ENCODE results near the gene HOMER3.

DNA sequence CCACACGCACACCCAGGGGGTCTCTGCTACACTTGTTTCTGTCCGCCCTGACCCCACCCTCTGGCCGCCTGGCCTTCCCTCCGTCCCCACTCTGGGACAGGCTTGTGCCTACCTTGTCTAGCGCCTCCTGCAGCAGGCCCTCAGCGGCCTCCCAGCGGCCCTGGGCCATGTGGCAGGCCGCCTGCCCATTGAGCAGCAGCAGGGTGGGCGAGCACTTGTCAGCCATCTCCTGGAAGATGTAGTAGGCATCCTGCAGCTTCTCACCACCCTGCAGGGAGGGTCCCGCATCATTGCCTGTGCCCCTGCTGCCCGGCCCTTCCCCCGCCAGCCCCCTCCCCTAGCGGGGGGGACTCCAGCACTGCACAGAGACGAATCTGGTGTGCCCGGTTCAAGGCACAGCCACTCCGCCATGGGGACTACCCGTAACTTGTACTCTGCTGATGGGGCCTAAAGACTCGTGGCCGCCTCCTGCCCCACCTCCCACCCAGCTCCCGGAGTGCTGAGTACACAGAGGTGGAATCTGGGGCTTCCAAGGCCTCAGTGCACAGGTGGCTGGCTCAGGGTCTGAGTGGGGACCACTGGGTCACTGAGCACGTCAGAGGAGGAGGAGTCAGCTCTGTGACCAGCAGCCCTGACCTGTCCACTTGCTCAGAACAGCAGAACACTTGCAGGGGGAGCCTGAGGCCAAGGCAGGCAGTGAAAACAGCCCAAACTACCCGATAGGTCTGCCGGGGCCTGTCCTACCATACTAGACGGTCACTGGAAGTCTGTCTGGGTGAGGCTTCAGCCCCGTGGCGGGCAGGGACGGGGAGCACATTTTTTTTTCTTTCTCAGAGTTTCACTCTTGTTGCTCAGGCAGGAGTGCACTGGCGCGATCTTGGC is 37.6 kb downstream of the HOMER3 start:
- TF ChIP-seq ZEB2 (tag by site-specific recombination; IDR thresholded peaks at IDR 0.05) (no peak), ZNF274 (IDR thresholded peaks at IDR 0.05; ENCODE audit: low read length) (no peak), ZNF274 (tag by site-specific recombination; IDR thresholded peaks at IDR 0.05; ENCODE audit: borderline replicate concordance) (no peak), ZNF837 (tag by site-specific recombination; IDR thresholded peaks at IDR 0.05) (no peak), ZNF76 (tag by site-specific recombination; IDR thresholded peaks at IDR 0.05; ENCODE audit: borderline replicate concordance, low read depth) (no peak), ZNF354C (tag by site-specific recombination; IDR thresholded peaks at IDR 0.05; ENCODE audit: borderline replicate concordance, low read depth) (no peak), KLF1 (tag by site-specific recombination; IDR thresholded peaks at IDR 0.05) (no peak)
- TF ChIP-seq, protein P1, sequence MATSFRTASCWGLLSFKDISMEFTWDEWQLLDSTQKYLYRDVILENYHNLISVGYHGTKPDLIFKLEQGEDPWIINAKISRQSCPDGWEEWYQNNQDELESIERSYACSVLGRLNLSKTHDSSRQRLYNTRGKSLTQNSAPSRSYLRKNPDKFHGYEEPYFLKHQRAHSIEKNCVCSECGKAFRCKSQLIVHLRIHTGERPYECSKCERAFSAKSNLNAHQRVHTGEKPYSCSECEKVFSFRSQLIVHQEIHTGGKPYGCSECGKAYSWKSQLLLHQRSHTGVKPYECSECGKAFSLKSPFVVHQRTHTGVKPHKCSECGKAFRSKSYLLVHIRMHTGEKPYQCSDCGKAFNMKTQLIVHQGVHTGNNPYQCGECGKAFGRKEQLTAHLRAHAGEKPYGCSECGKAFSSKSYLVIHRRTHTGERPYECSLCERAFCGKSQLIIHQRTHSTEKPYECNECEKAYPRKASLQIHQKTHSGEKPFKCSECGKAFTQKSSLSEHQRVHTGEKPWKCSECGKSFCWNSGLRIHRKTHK (tag by site-specific recombination; IDR thresholded peaks at IDR 0.05) = no peak
- TF ChIP-seq, protein P2, sequence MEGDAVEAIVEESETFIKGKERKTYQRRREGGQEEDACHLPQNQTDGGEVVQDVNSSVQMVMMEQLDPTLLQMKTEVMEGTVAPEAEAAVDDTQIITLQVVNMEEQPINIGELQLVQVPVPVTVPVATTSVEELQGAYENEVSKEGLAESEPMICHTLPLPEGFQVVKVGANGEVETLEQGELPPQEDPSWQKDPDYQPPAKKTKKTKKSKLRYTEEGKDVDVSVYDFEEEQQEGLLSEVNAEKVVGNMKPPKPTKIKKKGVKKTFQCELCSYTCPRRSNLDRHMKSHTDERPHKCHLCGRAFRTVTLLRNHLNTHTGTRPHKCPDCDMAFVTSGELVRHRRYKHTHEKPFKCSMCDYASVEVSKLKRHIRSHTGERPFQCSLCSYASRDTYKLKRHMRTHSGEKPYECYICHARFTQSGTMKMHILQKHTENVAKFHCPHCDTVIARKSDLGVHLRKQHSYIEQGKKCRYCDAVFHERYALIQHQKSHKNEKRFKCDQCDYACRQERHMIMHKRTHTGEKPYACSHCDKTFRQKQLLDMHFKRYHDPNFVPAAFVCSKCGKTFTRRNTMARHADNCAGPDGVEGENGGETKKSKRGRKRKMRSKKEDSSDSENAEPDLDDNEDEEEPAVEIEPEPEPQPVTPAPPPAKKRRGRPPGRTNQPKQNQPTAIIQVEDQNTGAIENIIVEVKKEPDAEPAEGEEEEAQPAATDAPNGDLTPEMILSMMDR (tag by site-specific recombination; IDR thresholded peaks at IDR 0.05) = no peak
- TF ChIP-seq, protein P3, sequence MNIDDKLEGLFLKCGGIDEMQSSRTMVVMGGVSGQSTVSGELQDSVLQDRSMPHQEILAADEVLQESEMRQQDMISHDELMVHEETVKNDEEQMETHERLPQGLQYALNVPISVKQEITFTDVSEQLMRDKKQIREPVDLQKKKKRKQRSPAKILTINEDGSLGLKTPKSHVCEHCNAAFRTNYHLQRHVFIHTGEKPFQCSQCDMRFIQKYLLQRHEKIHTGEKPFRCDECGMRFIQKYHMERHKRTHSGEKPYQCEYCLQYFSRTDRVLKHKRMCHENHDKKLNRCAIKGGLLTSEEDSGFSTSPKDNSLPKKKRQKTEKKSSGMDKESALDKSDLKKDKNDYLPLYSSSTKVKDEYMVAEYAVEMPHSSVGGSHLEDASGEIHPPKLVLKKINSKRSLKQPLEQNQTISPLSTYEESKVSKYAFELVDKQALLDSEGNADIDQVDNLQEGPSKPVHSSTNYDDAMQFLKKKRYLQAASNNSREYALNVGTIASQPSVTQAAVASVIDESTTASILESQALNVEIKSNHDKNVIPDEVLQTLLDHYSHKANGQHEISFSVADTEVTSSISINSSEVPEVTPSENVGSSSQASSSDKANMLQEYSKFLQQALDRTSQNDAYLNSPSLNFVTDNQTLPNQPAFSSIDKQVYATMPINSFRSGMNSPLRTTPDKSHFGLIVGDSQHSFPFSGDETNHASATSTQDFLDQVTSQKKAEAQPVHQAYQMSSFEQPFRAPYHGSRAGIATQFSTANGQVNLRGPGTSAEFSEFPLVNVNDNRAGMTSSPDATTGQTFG (tag by site-specific recombination; IDR thresholded peaks at IDR 0.05; ENCODE audit: borderline replicate concordance) = no peak

Data from HEK293 (cell line).